Sigmoid colon (tissue), 3 donors: ENCODE results near the gene CTDP1.

ENCODE experiments used
- POLR2A ChIP-seq, 2 donors: fragments of 450-650 bp; IDR thresholded peaks; one replicate each; pipeline ENCODE4 v1.6.1; 2016; ENCODE audit warnings: antibody characterized with exemption in 2 of 2, mild to moderate bottlenecking in 2 of 2, moderate library complexity in 2 of 2
- TF ChIP-seq, protein P1 (sequence below), 4 experiments: fragments of 450-650 bp in 3 of 4; fragments of 200-600 bp in 1 of 4; IDR thresholded peaks; one replicate each; pipeline ENCODE4 v1.5.1; 2016 to 2019; ENCODE audit warnings: antibody characterized with exemption in 4 of 4, mild to moderate bottlenecking in 3 of 4, moderate library complexity in 2 of 4

GRCh38 chr18:79772865-79773696, 93.5 kb downstream of the CTDP1 start:
- TF ChIP-seq, protein P1, sequence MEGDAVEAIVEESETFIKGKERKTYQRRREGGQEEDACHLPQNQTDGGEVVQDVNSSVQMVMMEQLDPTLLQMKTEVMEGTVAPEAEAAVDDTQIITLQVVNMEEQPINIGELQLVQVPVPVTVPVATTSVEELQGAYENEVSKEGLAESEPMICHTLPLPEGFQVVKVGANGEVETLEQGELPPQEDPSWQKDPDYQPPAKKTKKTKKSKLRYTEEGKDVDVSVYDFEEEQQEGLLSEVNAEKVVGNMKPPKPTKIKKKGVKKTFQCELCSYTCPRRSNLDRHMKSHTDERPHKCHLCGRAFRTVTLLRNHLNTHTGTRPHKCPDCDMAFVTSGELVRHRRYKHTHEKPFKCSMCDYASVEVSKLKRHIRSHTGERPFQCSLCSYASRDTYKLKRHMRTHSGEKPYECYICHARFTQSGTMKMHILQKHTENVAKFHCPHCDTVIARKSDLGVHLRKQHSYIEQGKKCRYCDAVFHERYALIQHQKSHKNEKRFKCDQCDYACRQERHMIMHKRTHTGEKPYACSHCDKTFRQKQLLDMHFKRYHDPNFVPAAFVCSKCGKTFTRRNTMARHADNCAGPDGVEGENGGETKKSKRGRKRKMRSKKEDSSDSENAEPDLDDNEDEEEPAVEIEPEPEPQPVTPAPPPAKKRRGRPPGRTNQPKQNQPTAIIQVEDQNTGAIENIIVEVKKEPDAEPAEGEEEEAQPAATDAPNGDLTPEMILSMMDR (IDR thresholded peaks at IDR 0.05) = no peak
- TF ChIP-seq POLR2A (IDR thresholded peaks at IDR 0.05) = no peak
